ENCODE measurements around the gene STAB1. TPM values are rescaled to one million over a fixed set of nuclear protein-coding genes. Genes with fewer than 3 reads are reported as not detected.

Gene STAB1
- total RNA-seq, 1 donor from 2014 or later: 67.3 TPM

DNA sequence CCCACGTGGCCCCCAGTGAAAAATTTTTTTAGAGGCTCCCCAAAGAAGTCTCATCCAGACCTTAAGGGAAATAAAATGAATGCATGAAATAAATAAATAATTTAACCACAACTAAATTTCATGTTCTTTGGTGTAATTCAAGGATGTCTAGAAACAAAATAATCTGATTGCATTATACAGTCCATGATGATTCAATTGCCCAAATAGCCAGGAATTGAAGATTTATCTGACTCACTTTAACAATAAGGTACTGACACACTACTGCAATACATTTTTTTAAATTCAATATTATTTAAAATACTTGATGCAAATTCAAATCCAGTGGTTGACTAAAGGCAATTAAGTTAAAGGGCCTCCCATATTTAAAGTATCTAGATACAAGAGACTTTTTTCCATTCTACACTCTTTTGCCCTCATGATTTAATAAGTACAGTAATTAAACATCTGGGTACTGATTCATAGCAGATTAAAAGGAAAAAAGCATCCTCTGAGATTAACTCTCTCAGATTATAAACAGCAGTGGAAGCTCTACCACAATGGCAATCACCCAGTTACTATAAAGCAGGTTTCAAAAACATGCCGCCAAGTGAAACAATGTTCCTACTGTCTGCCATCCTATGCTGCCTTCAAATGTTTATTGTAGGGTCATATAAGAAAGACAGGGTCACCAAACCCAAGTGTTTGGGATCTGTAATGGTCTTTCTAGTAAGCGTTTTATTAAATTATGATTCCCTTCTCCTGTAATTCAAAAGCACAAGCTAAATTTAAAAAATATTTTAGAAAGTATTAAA, 51.2 kb downstream of the STAB1 start:
- Histone ChIP-seq H3K36me3 (ENCODE audit: control insufficient read depth in 3 of 3, insufficient read depth in 3 of 3, low read length in 3 of 3) (peaks cover 8 to 28% (median 27%) of the 10 kb centered on the region in 3 donors), H3K4me3 (ENCODE audit: low read length in 3 of 3) (no peak overlapping the region), H3K27me3 (ENCODE audit: control insufficient read depth in 3 of 3, insufficient read depth in 3 of 3, low read length in 3 of 3) (no peaks in the 10 kb centered on the region), H3K27ac (ENCODE audit: low read depth, low read length) (no peak overlapping the region), H3K4me1 (ENCODE audit: control insufficient read depth in 3 of 3, insufficient read depth in 3 of 3, low read length in 3 of 3) (peaks cover 3 to 9% (median 5%) of the 10 kb centered on the region in 3 donors), H3K9ac (ENCODE audit: low read depth in 1 of 3, low read length in 3 of 3) (no peak overlapping the region), H3K9me3 (ENCODE audit: control insufficient read depth in 3 of 3, low read length in 3 of 3) (no peaks in the 10 kb centered on the region)

DNA sequence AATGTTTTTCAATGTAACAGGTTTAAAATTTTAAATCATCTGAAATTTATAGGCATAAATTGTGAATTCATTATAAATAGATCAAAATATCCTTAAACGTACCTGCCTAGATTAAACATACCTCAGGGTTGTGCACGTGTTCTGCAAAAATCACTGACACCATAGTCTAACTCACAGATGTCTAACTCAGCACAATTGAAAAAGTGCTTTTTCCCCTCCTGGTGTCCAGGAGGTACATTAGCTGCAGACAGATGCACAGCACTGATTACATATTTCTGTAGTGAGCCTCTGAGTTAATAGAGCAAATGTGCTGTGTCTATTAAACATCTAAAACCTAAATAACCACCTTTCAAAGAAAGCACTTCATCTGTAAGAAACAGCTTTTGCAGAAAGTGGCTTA, 52.0 kb downstream of the STAB1 start:
- Histone ChIP-seq H3K9ac (ENCODE audit: low read depth in 1 of 3, low read length in 3 of 3) (no peak overlapping the region), H3K4me3 (ENCODE audit: low read length in 3 of 3) (no peak overlapping the region), H3K36me3 (ENCODE audit: control insufficient read depth in 3 of 3, insufficient read depth in 3 of 3, low read length in 3 of 3) (peaks cover 8 to 31% (median 27%) of the 10 kb centered on the region in 3 donors), H3K27me3 (ENCODE audit: control insufficient read depth in 3 of 3, insufficient read depth in 3 of 3, low read length in 3 of 3) (no peaks in the 10 kb centered on the region), H3K4me1 (ENCODE audit: control insufficient read depth in 3 of 3, insufficient read depth in 3 of 3, low read length in 3 of 3) (peaks cover 3 to 9% (median 5%) of the 10 kb centered on the region in 3 donors), H3K9me3 (ENCODE audit: control insufficient read depth in 3 of 3, low read length in 3 of 3) (no peaks in the 10 kb centered on the region), H3K27ac (ENCODE audit: low read depth, low read length) (no peak overlapping the region)

DNA sequence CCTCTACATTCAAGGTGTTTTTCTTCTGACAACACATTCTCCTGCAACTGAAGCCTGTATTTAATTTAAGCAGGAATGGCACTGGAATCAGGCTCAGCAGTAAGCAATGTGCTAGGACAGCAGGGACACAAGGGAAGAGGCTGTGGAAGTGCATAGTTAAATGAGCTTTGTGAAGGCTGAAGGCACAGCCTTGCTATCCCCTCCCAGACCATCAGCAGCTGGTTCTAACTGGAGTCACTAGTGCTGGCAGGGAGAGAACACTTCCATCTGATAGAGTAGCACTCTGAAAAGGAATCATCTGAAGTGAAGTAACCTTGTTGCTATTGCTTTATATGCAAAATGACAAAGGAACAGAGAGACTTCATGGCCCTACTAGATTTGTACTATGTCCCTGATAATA, 56.0 kb downstream of the STAB1 start:
- Histone ChIP-seq H3K4me1 (ENCODE audit: control insufficient read depth in 3 of 3, insufficient read depth in 3 of 3, low read length in 3 of 3) (peaks cover 0 to 5% (median 0%) of the 10 kb centered on the region in 3 donors), H3K4me3 (ENCODE audit: low read length in 3 of 3) (no peak overlapping the region), H3K9me3 (ENCODE audit: control insufficient read depth in 3 of 3, low read length in 3 of 3) (no peaks in the 10 kb centered on the region), H3K9ac (ENCODE audit: low read depth in 1 of 3, low read length in 3 of 3) (no peak overlapping the region), H3K27ac (ENCODE audit: low read depth, low read length) (no peak overlapping the region), H3K27me3 (ENCODE audit: control insufficient read depth in 3 of 3, insufficient read depth in 3 of 3, low read length in 3 of 3) (no peaks in the 10 kb centered on the region), H3K36me3 (ENCODE audit: control insufficient read depth in 3 of 3, insufficient read depth in 3 of 3, low read length in 3 of 3) (peaks cover 16 to 46% (median 46%) of the 10 kb centered on the region in 3 donors)

DNA sequence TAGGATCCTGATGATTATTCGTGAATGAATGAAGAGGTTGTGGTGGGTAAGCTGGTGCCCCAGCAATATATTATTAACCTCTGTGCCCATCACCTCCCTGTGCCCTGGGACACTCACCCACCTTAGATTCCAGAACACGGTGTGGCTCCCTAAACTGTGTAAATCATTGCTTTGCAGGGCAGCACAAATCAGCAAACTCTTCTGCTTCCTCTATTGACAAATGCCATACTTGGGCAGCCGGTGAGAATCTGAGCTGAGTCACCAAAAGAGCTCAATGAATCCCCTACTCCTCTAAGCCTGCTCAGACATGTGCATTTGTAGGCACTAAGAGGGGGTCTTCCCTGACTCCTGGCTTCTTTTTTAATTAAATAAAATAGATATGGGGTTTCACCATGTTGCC, 57.0 kb downstream of the STAB1 start:
- no peaks in the 10 kb centered on the region for H3K9me3 ChIP-seq (ENCODE audit: control insufficient read depth in 3 of 3, low read length in 3 of 3)
- H3K4me1 ChIP-seq (ENCODE audit: control insufficient read depth in 3 of 3, insufficient read depth in 3 of 3, low read length in 3 of 3): peaks cover 0 to 5% (median 0%) of the 10 kb centered on the region in 3 donors
- no peak overlapping the region for H3K27ac ChIP-seq (ENCODE audit: low read depth, low read length)
- H3K36me3 ChIP-seq (ENCODE audit: control insufficient read depth in 3 of 3, insufficient read depth in 3 of 3, low read length in 3 of 3): peaks cover 16 to 43% (median 40%) of the 10 kb centered on the region in 3 donors
- H3K4me3 ChIP-seq (ENCODE audit: low read length in 3 of 3): no peak overlapping the region
- no peaks in the 10 kb centered on the region for H3K27me3 ChIP-seq (ENCODE audit: control insufficient read depth in 3 of 3, insufficient read depth in 3 of 3, low read length in 3 of 3)
- H3K9ac ChIP-seq (ENCODE audit: low read depth in 1 of 3, low read length in 3 of 3): no peak overlapping the region

DNA sequence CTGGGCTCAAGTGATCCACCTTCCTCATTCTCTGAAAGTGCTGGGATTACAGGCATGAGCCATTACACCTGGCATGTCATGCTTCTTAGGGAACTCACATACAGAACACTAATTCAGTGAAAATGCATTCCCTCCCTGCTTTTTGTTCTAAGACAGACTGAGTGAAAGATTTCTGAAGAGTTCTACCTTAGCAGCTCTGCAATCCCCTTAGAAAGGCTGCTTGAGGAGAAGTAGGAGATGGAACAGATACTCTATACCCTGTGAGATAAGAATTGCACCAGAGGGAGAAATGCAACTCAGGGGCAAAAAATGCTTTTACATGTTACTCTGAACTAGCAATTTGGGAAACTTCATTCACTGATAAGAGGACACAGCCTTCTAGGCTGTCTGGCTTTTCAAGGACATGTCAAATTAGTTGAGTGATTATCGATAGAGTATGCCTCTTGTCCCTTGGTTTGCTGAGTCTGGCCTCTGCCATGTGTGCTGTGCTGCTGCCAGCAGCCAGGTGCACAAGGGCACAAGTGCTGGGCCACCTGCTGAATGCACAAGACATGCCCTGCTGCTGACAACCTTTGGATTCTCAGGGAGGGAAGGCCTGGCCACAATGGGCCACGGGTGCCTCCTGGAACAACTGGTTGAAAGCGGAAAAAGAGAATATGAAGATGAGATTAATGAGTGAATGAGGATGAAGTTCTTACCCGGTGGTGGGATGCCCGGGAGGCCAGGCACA, 59.1 kb downstream of the STAB1 start:
- Histone ChIP-seq H3K27ac (ENCODE audit: low read depth, low read length) (no peak overlapping the region), H3K4me3 (ENCODE audit: low read length in 3 of 3) (no peak overlapping the region), H3K27me3 (ENCODE audit: control insufficient read depth in 3 of 3, insufficient read depth in 3 of 3, low read length in 3 of 3) (no peaks in the 10 kb centered on the region), H3K9me3 (ENCODE audit: control insufficient read depth in 3 of 3, low read length in 3 of 3) (no peaks in the 10 kb centered on the region), H3K9ac (ENCODE audit: low read depth in 1 of 3, low read length in 3 of 3) (no peak overlapping the region), H3K36me3 (ENCODE audit: control insufficient read depth in 3 of 3, insufficient read depth in 3 of 3, low read length in 3 of 3) (peaks cover 20 to 48% (median 41%) of the 10 kb centered on the region in 3 donors), H3K4me1 (ENCODE audit: control insufficient read depth in 3 of 3, insufficient read depth in 3 of 3, low read length in 3 of 3) (peaks cover 0 to 5% (median 0%) of the 10 kb centered on the region in 3 donors)

DNA sequence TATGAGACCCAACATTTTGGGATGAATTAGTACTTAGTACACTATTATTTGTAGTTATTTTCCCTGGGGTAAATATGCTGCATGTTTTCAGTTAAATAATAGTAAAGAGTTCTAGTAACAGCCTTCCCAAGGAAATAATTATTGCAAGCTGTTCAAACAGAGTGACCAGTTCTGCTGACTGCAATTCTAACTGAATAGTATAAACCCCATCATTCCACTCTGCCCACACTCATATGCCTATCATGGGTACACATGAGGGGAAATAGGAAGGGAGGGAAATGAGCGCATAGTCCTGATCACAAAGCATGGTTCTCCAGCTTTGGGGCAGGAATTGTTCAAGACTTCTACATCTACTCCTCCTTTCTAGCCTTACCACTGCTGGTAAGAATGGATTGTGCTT, 59.9 kb downstream of the STAB1 start:
- Histone ChIP-seq H3K9ac (ENCODE audit: low read depth in 1 of 3, low read length in 3 of 3) (no peak overlapping the region), H3K9me3 (ENCODE audit: control insufficient read depth in 3 of 3, low read length in 3 of 3) (no peaks in the 10 kb centered on the region), H3K27ac (ENCODE audit: low read depth, low read length) (no peak overlapping the region), H3K27me3 (ENCODE audit: control insufficient read depth in 3 of 3, insufficient read depth in 3 of 3, low read length in 3 of 3) (no peaks in the 10 kb centered on the region), H3K36me3 (ENCODE audit: control insufficient read depth in 3 of 3, insufficient read depth in 3 of 3, low read length in 3 of 3) (peaks cover 25 to 53% (median 46%) of the 10 kb centered on the region in 3 donors), H3K4me3 (ENCODE audit: low read length in 3 of 3) (no peak overlapping the region), H3K4me1 (ENCODE audit: control insufficient read depth in 3 of 3, insufficient read depth in 3 of 3, low read length in 3 of 3) (peaks cover 0 to 5% (median 0%) of the 10 kb centered on the region in 3 donors)

DNA sequence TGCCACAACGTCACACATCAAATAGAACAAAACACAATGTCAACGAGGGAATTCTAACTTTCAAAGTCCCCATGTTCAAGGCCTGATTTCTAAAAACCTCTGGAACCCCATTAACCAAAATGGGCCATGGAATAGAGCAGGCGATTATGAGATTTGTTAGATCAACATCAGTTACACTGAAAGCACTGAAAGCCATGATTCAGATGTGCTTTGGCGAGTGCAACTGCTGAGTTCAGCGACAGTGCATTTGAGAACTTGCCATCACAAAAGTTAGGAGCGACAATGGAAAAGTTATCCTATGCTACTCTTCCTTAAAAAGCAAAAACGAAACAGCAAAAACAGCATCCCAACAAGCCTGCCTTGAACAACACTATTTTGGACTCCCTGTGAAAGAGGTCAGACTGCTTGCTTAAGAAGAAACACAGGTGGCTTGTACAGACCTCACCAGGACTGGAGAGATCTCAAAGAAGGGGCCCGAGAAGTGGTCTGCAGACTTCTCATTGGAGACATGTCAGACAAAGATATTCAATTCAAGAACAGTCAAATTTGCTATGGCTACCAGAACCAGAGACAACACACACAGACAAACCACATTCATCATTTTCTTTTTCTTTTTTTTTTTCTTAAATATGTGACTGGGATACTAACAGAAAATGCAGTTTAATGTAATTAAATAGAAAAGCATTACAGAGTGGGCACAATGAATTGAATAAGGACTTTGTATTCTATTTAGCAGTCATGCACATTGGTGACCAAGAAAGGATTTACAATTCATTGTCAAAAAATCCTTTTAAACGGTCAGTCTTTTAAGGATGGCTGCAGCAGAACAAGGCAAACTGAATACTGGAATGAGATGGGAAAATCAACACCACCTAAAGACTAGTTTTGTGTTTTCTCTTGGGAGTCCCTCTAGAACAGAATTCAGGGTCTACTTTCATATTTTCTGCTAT, 62.1 kb downstream of the STAB1 start:
- no peaks in the 10 kb centered on the region for H3K27me3 ChIP-seq (ENCODE audit: control insufficient read depth in 3 of 3, insufficient read depth in 3 of 3, low read length in 3 of 3)
- no peak overlapping the region for H3K4me3 ChIP-seq (ENCODE audit: low read length in 3 of 3)
- no peaks in the 10 kb centered on the region for H3K9me3 ChIP-seq (ENCODE audit: control insufficient read depth in 3 of 3, low read length in 3 of 3)
- no peaks in the 10 kb centered on the region for H3K4me1 ChIP-seq (ENCODE audit: control insufficient read depth in 3 of 3, insufficient read depth in 3 of 3, low read length in 3 of 3)
- H3K27ac ChIP-seq (ENCODE audit: low read depth, low read length): no peak overlapping the region
- no peak overlapping the region for H3K9ac ChIP-seq (ENCODE audit: low read depth in 1 of 3, low read length in 3 of 3)
- peaks cover 29 to 53% (median 53%) of the 10 kb centered on the region in 3 donors for H3K36me3 ChIP-seq (ENCODE audit: control insufficient read depth in 3 of 3, insufficient read depth in 3 of 3, low read length in 3 of 3)

DNA sequence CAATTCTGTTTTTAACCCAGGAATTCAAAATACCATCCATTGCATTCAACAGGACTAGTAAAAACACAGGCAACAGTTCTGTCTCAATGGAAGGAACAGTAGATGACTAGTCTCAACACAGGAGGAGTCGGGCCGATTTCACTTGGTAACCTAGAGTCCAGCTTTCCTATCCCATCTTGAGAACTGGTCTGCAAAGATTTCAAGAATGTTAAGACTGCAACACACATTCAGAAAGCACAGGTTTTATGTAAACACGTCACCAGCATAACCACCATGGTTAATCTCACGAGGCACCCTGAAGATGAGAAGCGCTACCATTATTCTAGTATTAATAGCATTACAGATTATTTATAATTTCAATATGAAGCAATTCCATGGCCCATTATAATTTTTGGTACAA, 63.3 kb downstream of the STAB1 start:
- Histone ChIP-seq H3K9ac (ENCODE audit: low read depth in 1 of 3, low read length in 3 of 3) (no peak overlapping the region), H3K36me3 (ENCODE audit: control insufficient read depth in 3 of 3, insufficient read depth in 3 of 3, low read length in 3 of 3) (peaks cover 32 to 56% (median 54%) of the 10 kb centered on the region in 3 donors), H3K27me3 (ENCODE audit: control insufficient read depth in 3 of 3, insufficient read depth in 3 of 3, low read length in 3 of 3) (no peaks in the 10 kb centered on the region)

DNA sequence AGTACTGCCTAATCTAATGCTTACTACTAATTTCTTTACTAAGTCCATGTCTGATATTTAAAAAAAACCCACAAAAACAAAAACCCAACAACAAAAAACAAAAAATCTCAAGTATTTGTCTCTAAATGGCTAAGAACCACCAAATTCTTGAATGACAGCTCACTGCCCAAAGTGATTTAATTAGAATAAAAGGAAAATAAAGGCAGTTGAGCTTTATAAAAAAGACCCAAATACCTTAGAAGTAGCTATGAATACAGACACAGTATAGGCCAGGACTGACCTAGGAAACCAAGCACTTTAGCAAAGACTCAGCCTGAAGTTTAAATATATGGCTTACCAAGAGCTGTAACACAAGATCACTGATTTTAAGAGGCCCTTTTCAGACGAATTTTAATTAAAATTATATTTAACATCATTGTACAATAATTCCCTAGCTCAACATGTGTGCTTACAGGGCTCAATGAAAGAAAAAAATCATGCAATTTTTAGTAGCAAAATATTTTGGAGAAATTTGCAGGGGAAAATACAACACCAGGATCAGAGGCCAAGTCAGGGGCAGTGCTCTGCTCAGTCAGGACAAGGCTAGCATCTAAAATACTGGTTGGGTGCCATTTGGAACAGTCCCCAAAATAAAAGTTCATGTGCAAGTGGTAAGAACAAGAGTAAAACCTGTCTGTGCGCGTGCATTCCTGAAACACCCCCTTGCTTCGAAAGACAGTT, 66.0 kb downstream of the STAB1 start:
- Histone ChIP-seq H3K9ac (ENCODE audit: low read depth in 1 of 3, low read length in 3 of 3) (no peak overlapping the region), H3K4me1 (ENCODE audit: control insufficient read depth in 3 of 3, insufficient read depth in 3 of 3, low read length in 3 of 3) (no peaks in the 10 kb centered on the region), H3K27me3 (ENCODE audit: control insufficient read depth in 3 of 3, insufficient read depth in 3 of 3, low read length in 3 of 3) (no peaks in the 10 kb centered on the region), H3K9me3 (ENCODE audit: control insufficient read depth in 3 of 3, low read length in 3 of 3) (no peaks in the 10 kb centered on the region), H3K27ac (ENCODE audit: low read depth, low read length) (no peak overlapping the region), H3K36me3 (ENCODE audit: control insufficient read depth in 3 of 3, insufficient read depth in 3 of 3, low read length in 3 of 3) (peaks cover 24 to 53% (median 48%) of the 10 kb centered on the region in 3 donors), H3K4me3 (ENCODE audit: low read length in 3 of 3) (no peak overlapping the region)

More for the DNA sequence above, 63.3 kb downstream of the STAB1 start:
- no peak overlapping the region for H3K27ac ChIP-seq (ENCODE audit: low read depth, low read length)
- H3K9me3 ChIP-seq (ENCODE audit: control insufficient read depth in 3 of 3, low read length in 3 of 3): no peaks in the 10 kb centered on the region
- no peak overlapping the region for H3K4me3 ChIP-seq (ENCODE audit: low read length in 3 of 3)
- no peaks in the 10 kb centered on the region for H3K4me1 ChIP-seq (ENCODE audit: control insufficient read depth in 3 of 3, insufficient read depth in 3 of 3, low read length in 3 of 3)

Measured in skeletal muscle tissue (tissue), 4 donors.